ENCODE data around the gene DUS1L.

The DUS1L gene

DNA sequence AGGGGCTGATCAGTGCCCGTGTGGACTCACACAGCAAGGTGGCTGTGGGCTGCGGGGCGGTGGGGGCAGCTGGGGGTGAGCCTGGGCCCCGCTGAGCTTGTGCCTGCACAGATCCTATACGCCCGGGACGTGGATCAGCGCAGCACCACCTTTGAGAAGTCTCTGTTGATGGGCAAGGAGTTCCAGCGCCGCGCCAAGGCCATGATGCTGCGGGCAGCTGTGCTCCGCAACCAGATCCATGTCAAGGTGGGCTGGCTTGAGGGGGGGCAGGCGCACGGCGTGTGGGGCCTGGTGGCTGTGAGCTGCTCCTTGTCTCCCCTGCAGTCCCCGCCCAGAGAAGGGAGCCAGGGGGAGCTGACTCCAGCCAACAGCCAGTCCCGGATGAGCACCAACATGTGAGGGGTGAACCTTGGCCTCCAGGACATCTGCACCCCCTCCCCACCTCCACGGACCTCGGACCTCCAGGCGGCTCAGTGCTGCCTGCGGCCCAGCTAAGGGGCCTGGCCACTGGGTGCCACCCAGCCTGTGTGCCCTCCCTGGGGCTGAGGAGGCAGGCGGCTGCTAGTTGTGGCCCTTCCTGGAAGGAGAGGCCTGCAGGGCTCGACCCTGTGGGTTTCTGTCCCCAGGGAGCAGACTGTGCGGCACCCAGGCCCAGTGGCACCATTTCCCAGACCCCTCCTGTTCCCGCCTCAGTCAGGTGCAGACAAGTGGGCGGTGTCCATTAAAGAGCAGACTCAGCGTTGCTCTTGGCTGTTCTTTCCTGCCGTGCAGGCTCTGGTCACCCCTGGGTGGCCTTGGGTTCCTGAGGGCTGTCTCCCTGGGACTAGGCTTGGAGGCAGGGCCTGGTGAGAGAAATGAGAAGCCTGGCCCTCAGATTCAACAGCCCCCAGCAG, 8.6 kb downstream of the DUS1L start:
- no peak for DNase-seq (ENCODE audit: low read depth in 2 of 3, low spot score in 1 of 3)

DNA sequence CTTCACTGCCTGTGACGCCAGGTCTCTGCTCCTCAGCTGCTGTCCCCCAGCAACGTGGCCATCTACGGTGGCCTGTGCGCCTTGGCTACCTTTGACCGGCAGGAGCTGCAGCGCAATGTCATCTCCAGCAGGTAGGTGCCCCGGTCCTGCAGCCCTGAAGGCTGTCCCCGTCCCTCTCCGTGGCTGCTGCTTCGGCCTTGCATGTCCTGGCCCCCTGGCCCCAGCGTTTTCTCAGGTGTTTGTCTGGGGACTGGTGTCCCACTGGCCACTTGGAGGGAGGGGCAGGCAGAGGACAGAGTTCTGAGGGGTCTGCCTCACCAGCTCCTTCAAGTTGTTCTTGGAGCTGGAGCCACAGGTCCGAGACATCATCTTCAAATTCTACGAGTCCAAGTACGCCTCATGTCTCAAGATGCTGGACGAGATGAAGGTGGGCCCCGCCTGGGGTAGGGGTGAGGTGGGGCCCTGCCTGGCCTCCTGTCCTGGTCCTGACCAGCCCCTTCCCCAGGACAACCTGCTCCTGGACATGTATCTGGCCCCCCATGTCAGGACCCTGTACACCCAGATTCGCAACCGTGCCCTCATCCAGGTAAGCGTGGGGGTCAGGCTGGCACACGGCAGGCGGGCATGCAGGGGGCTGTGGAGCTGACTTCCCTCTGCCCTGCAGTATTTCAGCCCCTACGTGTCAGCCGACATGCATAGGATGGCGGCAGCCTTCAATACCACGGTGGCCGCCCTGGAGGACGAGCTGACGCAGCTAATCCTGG, 9.5 kb downstream of the DUS1L start:
- no peak for DNase-seq (ENCODE audit: low read depth in 2 of 3, low spot score in 1 of 3)

DNA sequence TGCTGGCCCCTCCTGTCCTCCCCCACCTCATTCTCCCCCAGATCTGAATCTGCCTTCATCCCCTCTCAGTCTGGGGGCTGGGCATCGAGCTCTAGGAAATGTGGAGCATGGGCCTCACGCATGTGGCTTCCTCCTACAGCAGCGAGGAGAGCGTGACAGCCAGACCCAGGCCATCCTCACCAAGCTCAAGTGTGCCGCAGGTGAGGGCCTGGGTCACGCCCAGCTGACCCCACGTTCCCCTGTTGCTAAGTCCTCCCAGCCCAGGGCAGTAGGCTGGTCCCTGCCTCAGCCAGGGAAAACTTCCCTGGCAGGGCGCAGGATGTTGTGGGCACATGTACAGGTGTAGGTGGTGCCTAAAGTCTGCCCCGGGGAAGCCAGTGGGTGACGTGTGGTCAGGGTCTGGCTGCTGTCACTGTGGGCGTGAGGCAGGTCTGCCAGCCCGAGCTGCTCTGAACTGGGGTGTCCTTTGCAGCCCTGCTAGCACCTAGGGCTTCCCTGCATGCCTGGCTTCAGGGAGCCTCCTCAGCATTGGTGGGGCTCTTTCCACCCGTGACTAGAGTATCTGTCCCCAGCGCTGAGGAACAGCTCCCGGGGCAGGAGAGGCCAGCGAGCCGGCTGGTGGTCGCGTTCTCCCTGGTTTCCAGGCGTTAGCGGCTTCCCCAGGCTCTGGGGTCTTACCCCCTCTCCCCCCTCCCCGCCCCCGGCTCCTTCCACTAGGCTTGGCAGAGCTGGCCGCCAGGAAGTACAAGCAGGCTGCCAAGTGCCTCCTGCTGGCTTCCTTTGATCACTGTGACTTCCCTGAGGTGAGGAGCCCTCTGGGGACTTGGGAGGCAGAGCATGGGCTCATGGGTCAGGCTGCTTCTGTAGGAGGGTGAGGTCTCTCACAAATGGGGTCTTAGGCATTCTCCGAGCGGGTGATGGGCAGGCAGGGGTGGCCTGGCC, 10.3 kb downstream of the DUS1L start:
- no peak for DNase-seq (ENCODE audit: low read depth in 2 of 3, low spot score in 1 of 3)

DNA sequence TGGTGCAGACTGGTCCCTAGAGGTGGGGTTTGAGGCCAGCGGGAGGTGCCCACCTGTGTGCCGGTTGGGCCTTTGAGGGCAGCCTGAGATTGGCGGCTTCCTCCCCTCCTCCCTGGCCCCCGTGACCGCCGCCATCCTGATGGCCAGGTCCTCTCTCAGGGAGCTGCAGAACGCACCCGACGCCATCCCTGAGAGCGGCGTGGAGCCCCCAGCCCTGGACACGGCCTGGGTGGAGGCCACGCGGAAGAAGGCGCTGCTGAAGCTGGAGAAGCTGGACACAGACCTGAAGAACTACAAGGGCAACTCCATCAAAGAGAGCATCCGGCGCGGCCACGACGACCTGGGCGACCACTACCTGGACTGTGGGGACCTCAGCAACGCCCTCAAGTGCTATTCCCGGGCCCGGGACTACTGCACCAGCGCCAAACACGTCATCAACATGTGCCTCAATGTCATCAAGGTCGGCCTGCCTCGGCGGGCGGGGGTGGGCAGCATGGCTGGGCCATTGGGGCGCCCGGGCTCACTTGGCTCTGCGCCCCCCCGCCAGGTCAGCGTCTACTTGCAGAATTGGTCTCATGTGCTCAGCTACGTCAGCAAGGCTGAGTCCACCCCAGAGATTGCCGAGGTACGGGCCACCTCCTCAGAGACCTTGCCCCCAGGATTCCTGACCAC, 11.1 kb downstream of the DUS1L start:
- no peak for DNase-seq (ENCODE audit: low read depth in 2 of 3, low spot score in 1 of 3)

DNA sequence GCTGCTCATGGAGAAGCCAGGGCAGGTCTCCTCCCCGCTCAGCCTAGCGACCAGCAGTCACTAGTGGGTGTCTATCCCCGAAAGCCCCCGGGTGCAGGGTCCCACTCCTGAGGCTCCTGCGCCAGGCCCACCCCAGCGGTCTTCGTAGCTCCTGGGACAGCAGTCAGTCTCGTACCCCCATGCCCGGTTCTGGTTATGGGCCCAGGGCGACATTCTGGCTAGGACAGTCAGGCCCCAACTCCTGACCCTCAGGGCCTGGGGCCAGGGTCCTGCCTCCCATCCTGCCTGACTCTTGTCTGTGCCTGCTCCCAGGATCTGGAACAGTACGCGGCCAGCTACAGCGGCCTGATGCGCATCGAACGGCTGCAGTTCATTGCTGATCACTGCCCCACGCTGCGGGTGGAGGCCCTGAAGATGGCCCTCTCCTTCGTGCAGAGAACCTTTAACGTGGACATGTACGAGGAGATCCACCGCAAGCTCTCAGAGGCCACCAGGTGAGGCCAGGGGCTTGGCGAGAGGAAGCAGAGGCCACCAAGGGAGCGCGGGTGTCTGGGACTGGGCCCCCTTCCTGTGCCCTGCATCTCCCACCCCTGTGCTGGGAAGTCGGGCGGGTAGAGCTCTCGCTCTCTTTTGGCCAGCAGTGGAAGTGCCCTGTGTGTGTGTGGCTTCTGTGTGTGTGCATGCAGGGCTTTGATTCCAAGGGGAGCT, 11.9 kb downstream of the DUS1L start:
- no peak for DNase-seq (ENCODE audit: low read depth in 2 of 3, low spot score in 1 of 3)

DNA sequence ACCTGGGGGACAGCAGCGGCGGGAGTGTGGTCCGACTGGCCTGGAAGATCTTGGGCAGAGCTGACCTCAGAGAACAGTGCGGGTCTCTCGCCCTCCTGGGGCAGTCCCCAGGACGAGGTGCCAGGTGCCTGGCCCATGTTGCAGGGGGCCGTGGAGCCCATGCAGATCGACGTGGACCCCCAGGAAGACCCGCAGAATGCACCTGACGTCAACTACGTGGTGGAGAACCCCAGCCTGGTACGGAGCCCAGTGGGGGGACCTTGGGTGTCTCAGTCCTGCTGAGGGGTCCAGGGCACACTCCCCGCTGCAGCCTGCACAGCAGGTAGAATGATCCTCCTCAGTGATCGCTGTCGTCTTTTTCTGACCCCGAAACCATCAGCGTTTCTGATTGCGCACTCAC, 12.5 kb downstream of the DUS1L start:
- DNase-seq (ENCODE audit: low read depth in 2 of 3, low spot score in 1 of 3), result no peak

DNA sequence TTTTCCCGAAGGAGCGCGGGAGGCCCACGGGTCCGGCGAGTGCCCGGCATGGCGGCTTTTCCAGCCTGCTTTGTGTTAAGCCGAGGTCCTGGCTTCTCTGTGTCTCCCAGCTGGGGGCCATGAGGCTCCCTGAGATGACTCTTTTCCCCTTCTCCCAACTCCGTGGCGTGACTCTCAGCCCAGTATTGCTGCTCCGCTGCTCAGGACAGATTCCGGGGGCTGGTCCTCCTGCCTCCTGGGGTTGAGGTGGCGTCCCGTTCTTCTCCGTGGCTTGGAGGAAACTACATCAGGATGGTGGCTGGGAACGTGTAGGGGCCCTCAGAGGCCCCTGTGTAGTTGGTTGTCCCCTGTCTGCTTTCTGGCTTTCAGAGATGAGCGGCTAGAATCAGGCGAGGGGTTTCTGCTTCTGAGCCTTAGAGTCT, 13.0 kb downstream of the DUS1L start:
- DNase-seq (ENCODE audit: low read depth in 2 of 3, low spot score in 1 of 3), result no peak

DNA sequence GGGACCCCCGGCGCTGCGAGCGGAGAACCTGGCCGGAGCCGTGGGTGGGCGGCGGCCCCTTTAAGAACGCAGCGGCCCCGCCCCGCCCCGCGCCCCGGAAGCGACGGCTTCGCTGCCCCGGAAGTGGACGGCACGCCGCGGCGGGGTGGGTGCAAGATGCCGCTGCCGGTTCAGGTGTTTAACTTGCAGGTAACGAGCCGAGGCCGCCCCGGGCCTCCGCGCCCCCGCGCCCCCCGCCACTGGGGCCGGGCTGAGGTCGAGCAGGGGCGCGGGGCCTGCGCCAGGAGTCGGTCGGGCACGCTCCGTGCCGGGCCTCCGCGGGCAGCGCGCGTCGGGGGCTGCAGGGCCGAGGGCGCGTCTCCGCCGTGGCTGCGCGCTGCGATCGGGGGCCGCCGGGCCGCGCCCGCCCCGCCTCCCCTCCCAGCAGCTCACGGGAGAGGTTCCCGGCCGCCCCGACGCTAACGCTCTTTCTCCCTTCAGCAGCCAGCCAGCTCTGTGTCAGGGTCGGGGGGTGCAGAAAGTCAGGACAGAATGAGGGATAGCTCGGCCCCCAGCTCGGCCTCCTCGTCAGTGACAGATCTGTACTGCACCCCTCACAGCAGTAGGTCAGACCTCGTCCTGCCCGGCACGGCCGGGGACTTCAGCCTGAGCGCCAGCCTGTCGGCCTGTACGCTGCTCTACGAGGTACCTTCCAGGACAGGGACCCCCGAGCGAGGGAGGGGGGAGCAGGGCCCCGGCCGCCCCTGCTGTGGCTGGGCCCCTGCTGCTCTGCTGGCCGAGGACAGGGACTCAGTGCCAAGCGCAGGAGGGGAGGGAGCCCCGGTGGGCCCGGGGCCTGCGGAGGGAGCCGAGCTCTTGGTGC, 13.6 kb downstream of the DUS1L start, which contains the start of the genes GPS1 and RFNG:
GPS1 (plus strand) TSS at position 123 of the 862 bp plus-strand sequence; CDS start at position 157, 34 bp downstream.
RFNG (minus strand) TSS at position 36 of the 862 bp plus-strand sequence. CDS start 45 bp downstream, outside the sequence.
- peak; percentile 53 to 81 (median 67) for DNase-seq (ENCODE audit: low read depth in 2 of 3, low spot score in 1 of 3)

DNA sequence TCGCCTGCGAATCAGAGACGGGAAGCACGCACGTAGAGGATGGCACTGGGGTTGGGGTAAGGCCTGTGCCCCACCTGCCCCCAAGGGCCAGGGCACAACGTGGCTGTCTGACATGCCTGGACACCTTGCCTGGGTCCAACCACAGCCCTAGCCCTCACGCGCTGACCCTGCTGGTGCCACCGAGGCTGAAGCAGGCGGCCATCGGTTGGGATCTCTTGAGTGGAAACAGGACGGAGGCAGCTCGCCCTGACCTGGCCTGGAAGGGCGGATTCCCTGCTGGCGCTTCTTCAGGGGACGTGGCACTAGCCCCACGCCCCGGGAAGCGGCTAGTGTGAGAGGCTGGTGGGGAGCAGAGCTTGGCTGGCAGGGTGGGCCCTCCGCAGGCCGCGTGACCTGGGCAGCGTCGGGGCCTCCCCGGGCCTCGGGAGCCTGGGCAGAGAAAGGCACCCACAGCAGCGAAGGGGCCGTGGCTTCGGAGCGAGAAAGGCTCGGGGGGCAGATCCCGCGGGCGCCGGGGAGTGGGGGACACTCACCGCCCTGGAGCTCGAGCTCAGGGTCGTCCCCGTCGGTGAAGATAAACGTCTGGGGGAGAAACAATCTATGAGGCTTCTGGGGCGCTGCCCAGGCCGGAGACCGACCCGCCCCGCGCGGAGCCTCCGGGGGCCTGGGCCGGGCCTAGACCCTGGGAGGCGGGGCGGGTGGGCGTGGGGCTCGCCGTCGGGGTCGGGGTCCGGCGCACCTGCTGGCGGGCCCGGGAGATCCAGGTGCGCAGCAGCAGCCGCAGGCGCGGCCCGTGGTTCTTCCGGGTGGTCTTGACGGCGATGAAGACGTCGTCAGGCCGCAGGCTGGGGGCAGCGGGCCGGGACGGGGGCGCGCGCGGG, 14.6 kb downstream of the DUS1L start:
- no peak for DNase-seq (ENCODE audit: low read depth in 2 of 3, low spot score in 1 of 3)

DNA sequence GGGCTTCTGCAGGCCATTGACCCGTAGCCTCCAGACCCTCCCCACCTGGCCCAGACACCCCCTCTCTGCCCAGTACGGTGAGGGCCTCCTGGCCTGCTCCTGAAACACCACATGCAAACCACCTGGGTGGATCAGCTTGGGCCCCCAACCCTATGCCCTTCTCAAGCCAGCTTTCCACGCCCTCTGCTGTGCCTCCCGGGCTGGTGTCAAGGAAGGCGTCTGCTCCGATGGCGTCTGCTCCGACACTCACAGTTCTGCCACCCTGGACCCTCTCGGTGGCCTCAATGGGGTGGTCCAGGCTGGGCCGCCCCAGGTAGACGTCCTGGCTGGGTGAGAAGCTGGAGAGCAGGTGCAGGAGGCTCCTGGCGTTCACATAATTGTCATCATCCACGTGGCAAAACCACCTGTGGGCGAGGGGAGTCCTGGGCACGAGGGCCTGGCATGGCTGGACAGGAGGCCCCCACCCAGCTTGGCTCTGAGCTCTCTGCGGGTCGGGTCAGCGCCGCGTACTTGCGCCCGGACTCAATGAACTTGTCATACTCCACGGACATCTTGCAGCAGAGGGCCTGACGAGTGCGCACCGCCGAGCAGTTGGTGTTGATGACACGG, 15.3 kb downstream of the DUS1L start:
- DNase-seq (ENCODE audit: low read depth in 2 of 3, low spot score in 1 of 3), result no peak

DNA sequence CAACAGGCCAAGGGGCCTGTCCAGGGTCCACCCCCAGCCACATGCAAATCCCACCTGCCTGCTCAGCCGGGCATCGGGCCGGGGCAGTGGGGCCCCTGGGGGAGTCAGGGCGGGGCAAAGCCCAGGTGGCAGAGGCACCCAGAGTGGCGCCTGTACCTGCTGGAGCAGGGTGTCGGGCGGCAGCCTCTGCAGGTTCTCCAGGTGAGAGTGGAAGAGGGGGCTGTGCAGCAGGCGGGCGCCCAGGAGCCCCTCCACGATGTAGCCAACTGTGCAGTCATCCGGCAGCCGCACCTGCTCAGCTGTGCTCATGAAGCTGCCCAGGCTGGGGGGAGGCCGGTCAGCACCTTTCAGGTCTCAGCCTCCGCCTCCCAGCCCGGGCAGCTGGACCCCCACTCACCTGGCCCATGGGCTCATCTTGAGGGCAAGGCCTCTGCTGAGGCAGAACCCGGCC, 16.1 kb downstream of the DUS1L start:
- DNase-seq (ENCODE audit: low read depth in 2 of 3, low spot score in 1 of 3), result no peak

DNA sequence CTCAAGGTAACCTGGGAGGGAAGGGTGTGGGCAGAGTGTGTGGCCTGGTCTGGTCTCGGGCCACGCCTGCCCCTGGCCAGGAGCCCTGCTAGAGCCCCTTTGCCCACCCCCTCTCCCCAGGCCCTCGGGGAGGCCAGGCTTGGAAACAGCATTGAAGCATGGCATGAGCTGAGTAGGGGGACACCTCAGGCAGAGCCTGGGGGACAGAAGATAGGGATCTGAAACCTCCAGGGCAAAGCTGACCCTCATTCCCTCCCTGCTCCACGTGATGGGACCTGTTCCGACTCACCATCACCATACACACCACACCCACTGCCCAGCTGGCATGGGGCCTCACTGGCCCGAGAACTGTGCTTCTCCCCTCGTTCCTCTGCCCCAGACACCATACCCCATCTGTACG, 16.5 kb downstream of the DUS1L start:
- DNase-seq (ENCODE audit: low read depth in 2 of 3, low spot score in 1 of 3), result no peak

DNA sequence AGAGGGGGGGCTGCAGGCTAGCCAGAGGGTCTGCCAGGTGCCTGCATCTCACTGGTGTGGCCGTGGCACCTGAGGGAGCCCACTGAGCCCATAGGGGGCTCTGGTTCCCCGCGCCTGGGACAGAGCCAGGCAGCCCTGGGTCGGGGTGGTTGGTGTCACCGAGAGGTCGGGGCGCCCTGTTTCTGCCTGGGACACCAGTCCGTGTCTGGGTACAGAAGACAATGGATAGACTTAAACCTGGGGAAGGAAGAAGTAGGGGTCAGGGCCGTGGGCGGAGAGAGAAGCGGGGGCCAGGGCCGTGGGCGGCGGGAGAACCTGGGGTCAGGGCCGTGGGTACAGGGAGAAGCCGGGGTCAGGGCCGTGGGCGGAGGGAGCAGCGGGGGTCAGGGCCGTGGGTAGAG, 17.0 kb downstream of the DUS1L start:
- no peak for DNase-seq (ENCODE audit: low read depth in 2 of 3, low spot score in 1 of 3)

DNA sequence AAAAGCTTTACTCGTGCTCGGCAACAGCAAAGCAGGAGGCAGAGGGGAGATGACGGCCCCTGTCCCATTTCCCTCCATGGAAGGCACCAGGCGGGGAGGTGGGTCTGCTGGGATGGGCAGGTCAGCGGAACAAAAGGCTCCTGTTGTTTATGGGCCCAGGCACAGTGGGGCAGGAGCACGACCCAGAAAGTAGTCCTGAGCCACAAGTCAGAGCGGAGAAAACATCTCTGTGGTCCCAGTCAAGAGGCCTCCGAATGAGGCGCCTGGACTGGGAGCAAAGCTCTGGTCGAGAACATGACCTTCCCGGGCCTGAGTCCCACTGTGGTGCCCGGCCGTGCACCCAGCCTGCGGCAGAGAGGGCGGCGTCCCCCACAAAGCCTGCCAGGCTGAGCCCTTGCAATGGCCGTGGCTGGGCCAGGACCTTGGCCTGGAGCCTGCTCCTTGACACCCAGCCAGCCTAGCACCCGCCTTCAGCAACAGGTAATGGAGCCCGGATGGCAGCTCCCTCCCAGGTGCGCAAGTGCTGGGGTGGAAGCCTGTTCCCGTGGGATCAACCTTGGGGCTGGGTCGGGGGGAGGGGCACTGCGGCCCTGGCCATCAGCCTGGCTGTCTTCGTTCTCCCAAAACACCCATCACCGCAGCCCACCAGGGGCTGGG, 17.6 kb downstream of the DUS1L start:
- DNase-seq (ENCODE audit: low read depth in 2 of 3, low spot score in 1 of 3), result no peak

DNA sequence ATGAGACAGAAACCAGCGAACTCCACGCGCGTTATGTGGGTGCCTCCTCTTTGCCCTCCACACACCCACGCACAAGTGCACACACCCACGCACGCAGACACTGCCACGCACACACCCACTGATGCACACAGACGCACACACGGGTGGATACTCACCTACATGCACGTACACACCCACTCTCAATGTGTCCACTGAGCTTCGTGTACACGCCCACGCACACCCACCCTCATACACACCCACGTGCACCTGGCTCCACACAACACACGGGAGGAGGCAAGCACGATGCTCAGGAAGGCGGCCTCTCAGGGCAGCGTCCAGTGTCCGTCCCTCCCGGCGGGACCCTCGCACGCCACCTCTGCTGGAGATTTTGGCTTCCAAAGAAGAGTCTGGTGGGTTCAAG, 18.2 kb downstream of the DUS1L start:
- no peak for DNase-seq (ENCODE audit: low read depth in 2 of 3, low spot score in 1 of 3)

DNA sequence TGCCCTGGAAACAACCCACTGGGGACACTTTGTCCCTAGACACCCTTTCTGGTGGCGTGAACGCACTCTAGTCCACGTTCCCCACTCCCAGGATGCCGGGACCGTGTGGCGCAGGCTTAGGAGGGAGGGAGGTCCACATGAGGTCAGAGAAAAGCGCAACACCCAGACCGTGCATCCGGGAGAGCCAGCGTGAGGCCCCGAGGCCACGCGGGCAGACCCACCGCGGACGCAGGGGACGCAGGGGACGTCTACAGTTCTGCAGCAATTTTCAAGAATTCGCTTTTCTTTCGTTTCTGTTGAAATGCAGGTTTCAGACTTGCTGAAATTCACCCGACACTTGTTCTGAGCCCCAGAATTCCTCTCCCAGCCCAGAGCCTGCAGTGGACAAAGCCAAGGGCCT, 18.7 kb downstream of the DUS1L start:
- no peak for DNase-seq (ENCODE audit: low read depth in 2 of 3, low spot score in 1 of 3)

DNA sequence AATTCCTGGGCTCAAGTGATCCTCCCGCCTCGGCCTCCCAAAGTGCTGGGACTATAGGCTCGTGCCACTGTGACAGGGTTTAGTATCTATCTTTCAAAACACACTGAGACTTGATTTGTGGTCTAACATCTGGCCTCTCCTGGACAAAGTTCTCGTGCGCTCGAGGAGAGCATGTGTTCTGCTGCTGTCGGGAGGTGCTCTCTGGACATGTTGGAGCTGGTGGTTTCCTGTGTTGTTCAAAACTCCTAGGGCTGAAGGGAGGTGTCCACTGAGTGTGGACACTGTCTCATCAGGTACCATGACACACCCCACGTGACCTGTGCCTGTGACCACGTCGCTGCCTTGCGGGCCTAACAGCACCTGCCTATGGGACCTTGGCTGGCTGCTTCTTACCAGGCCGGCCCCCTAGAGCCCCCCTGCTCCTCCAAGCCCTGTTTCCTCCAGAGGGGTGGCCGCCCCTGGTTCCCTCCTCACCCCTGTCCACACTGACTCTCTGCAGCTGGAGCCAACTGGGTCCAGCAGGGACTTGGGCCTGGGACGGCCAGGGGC, 19.6 kb downstream of the DUS1L start:
- DNase-seq (ENCODE audit: low read depth in 2 of 3, low spot score in 1 of 3), result no peak

Data from stimulated activated CD4-positive, alpha-beta T cell treated with anti-CD3 and anti-CD28 coated beads, Interleukin-12 subunit alpha, Interleukin-12 subunit beta, amount 100 ng/mL, for 48 hours (primary cell).